ENCODE results near the gene GLDC. TPM values are rescaled to one million over a fixed set of nuclear protein-coding genes. Genes with fewer than 3 reads are reported as not detected.

Gene GLDC
- total RNA-seq, 4 donors from 2014 or later, result 0.17 to 2.5 TPM; not detected in 2

DNA sequence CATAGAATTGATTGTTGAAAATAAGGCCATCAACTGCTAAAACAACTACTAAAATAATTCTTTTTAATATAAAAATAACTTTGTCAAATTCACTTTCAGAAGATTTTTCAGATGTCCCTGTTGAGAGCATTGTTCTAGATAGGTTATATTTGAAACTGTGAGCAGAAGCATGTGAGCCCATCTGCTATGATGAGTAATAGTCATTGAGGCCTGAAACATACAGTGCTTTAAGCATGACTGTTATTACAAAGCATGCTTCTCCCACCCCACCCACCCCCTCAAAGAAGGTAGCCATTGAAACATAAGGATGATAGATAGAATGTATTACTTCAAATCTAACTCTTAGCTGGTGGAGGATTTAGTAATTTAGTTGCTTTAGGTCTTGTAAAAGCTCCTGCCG lies 146.5 kb downstream of the GLDC start:
- no peaks in the 10 kb centered on the region for H3K4me1 ChIP-seq
- intact Hi-C loops (cut with DNase I), result no loop called here
- H3K27ac ChIP-seq (replicated peaks in 1 of 4), result no peak overlapping the region
- 94% methylated on average over 1 of the region's 1 CpG for whole genome bisulfite sequencing
- H3K36me3 ChIP-seq, result peaks cover 38 to 84% (median 59%) of the 10 kb centered on the region in 4 donors
- H3K4me3 ChIP-seq, result no peak overlapping the region
- TF ChIP-seq, protein P1, sequence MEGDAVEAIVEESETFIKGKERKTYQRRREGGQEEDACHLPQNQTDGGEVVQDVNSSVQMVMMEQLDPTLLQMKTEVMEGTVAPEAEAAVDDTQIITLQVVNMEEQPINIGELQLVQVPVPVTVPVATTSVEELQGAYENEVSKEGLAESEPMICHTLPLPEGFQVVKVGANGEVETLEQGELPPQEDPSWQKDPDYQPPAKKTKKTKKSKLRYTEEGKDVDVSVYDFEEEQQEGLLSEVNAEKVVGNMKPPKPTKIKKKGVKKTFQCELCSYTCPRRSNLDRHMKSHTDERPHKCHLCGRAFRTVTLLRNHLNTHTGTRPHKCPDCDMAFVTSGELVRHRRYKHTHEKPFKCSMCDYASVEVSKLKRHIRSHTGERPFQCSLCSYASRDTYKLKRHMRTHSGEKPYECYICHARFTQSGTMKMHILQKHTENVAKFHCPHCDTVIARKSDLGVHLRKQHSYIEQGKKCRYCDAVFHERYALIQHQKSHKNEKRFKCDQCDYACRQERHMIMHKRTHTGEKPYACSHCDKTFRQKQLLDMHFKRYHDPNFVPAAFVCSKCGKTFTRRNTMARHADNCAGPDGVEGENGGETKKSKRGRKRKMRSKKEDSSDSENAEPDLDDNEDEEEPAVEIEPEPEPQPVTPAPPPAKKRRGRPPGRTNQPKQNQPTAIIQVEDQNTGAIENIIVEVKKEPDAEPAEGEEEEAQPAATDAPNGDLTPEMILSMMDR (IDR thresholded peaks at IDR 0.05), result no peak
- TF ChIP-seq EP300 (IDR thresholded peaks at IDR 0.05), result no peak
- TF ChIP-seq POLR2A (IDR thresholded peaks at IDR 0.05; ENCODE audit: low read depth), result no peak
- TF ChIP-seq POLR2AphosphoS5 (IDR thresholded peaks at IDR 0.05), result no peak
- H3K9me3 ChIP-seq, result no peaks in the 10 kb centered on the region
- H3K27me3 ChIP-seq, result no peaks in the 10 kb centered on the region
- no peak for DNase-seq (ENCODE audit: extremely low spot score)

DNA sequence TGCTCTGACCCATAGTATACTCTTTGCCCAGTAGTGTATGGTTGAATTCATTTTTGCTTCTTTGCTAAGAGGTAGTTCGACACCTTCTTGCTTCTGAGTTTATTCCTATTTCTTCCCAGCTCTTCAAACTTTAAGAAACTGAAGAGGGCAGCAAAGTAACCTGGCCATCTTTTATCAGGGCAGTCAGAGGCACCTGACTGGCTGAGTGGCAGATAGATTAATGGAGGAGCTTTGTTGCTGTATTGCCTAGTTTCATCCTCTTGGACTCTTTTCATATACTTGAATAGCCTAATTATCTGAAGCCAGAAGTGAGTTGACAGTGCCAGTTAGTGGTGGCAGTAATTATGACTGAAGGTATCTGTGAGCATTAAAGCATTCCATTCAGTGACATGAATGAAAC lies 150.1 kb downstream of the GLDC start:
- intact Hi-C loops (cut with DNase I), result no loop called here
- H3K36me3 ChIP-seq, result peaks cover 34 to 62% (median 40%) of the 10 kb centered on the region in 4 donors
- H3K27ac ChIP-seq (replicated peaks in 1 of 4), result no peak overlapping the region
- no peak overlapping the region for H3K4me3 ChIP-seq
- H3K27me3 ChIP-seq, result no peaks in the 10 kb centered on the region
- H3K4me1 ChIP-seq, result no peaks in the 10 kb centered on the region
- no peaks in the 10 kb centered on the region for H3K9me3 ChIP-seq
- DNase-seq (ENCODE audit: extremely low spot score), result no peak
- 93% methylated on average over 1 of the region's 1 CpG for WGBS
- TF ChIP-seq POLR2AphosphoS5 (IDR thresholded peaks at IDR 0.05), result no peak
- no peak for TF ChIP-seq POLR2A (IDR thresholded peaks at IDR 0.05; ENCODE audit: low read depth)
- TF ChIP-seq EP300 (IDR thresholded peaks at IDR 0.05), result no peak
- TF ChIP-seq, protein P1 (IDR thresholded peaks at IDR 0.05), result no peak

DNA sequence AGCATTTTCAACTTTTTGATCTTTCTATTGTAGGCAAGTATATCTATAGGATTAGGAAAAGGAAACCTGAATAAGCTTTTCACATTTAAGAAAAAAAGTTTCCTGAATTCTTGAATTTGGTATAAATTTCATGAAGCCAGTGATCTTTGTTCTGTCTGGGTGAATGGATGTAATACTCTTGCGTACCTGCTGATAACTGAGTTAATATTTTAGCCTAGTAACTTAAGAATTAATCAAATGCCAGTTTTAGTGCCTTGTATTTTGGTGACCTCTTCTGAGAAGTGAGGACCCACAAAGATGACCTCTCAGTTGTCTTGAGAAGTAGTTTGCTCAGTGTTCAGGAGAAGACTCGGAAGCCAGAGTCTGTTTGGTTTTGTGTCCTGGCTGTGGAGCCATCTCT lies 154.7 kb downstream of the GLDC start:
- Histone ChIP-seq H3K27me3 (no peaks in the 10 kb centered on the region), H3K4me3 (no peak overlapping the region), H3K4me1 (no peaks in the 10 kb centered on the region), H3K27ac (replicated peaks in 1 of 4) (no peak overlapping the region), H3K36me3 (peaks cover 19 to 66% (median 33%) of the 10 kb centered on the region in 4 donors), H3K9me3 (no peaks in the 10 kb centered on the region)
- no peak for DNase-seq (ENCODE audit: extremely low spot score)
- intact Hi-C loops (cut with DNase I), result no loop called here
- TF ChIP-seq POLR2A (IDR thresholded peaks at IDR 0.05; ENCODE audit: low read depth) (no peak), POLR2AphosphoS5 (IDR thresholded peaks at IDR 0.05) (no peak), EP300 (IDR thresholded peaks at IDR 0.05) (no peak)
- TF ChIP-seq, protein P1 (IDR thresholded peaks at IDR 0.05), result no peak
- WGBS, result 93% methylated on average over 2 of the region's 2 CpGs

DNA sequence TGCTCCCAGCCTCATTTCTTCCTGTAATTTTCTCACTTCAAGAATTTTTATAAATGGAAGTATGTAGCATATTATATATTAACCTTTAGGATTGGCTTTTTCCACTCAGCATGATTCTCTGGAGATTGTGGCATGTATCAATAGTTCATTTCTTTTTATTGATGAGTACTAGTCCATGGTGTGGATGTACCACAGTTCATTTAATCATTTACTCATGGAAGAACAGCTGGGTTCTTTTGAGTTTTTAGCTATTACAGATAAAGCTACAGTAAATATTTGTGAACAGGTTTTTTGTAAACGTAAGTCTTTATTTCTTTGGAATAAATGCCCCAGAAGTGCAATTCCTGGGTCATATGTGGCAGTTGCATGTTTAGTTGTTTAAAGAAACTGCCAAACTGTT lies 156.4 kb downstream of the GLDC start:
- intact Hi-C loops (cut with DNase I), result loop anchor here (10.0 kb wide), 1 partner anchor 74 kb away; the partner anchor contains the start of gene UHRF2
- TF ChIP-seq, protein P1 (IDR thresholded peaks at IDR 0.05), result no peak
- TF ChIP-seq POLR2A (IDR thresholded peaks at IDR 0.05; ENCODE audit: low read depth) (no peak), POLR2AphosphoS5 (IDR thresholded peaks at IDR 0.05) (no peak), EP300 (IDR thresholded peaks at IDR 0.05) (no peak)

DNA sequence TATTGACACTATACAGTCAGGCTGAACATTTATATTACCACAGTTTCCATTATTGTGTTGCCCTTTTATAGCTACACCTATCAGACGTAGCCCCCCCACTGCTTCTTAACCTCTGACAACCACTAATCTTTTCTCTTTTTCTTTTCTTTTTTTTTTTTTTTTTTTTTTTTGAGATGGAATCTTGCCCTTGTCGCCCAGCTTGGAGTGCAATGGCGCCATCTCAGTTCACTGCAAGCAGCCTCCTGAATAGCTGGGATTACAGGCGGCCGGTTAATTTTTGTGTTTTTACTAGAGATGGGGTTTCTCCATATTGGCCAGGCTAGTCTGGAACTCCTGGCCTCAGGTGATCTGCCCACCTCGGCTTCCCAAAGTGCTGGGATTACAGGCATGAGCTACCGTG lies 157.1 kb downstream of the GLDC start:
- Histone ChIP-seq H3K36me3 (peaks cover 30 to 76% (median 46%) of the 10 kb centered on the region in 4 donors), H3K4me3 (no peak overlapping the region), H3K27ac (replicated peaks in 1 of 4) (no peak overlapping the region), H3K4me1 (no peaks in the 10 kb centered on the region), H3K27me3 (no peaks in the 10 kb centered on the region), H3K9me3 (no peaks in the 10 kb centered on the region)
- WGBS, result 94% methylated on average over 7 of the region's 7 CpGs
- no peak for TF ChIP-seq EP300 (IDR thresholded peaks at IDR 0.05)
- TF ChIP-seq, protein P1 (IDR thresholded peaks at IDR 0.05), result no peak
- no peak for TF ChIP-seq POLR2AphosphoS5 (IDR thresholded peaks at IDR 0.05)
- no peak for TF ChIP-seq POLR2A (IDR thresholded peaks at IDR 0.05; ENCODE audit: low read depth)
- DNase-seq (ENCODE audit: extremely low spot score), result no peak
- intact Hi-C loops (cut with DNase I), result loop anchor here (10.0 kb wide), 1 partner anchor 74 kb away; the partner anchor contains the start of gene UHRF2

More for the DNA sequence above, 156.4 kb downstream of the GLDC start:
- 96% methylated on average over 1 of the region's 1 CpG for WGBS
- Histone ChIP-seq H3K27ac (replicated peaks in 1 of 4) (no peak overlapping the region), H3K27me3 (no peaks in the 10 kb centered on the region), H3K4me1 (no peaks in the 10 kb centered on the region), H3K36me3 (peaks cover 23 to 74% (median 43%) of the 10 kb centered on the region in 4 donors), H3K4me3 (no peak overlapping the region), H3K9me3 (no peaks in the 10 kb centered on the region)
- DNase-seq (ENCODE audit: extremely low spot score), result no peak
